ENCODE data around the gene DSPP.
A peak's percentile ranks its signal among the peaks of the same experiment; 100 is the strongest.
"Not testable (repeated sequence)": the region's sequence is repeated elsewhere in the genome, so short reads cannot be mapped to it uniquely, and the experiment has no call there.

Gene DSPP

GRCh38 chr4:87608229-87608628 is at the start of gene DSPP:
Gene DSPP (plus strand): TSS chr4:87608529. CDS start chr4:87610909, 2,380 bp downstream.
- no peak for DNase-seq

- peak; percentile 69 for DNase-seq
Measured at GRCh38 chr4:87559090-87559837, 49.1 kb upstream of the DSPP start.

DNA sequence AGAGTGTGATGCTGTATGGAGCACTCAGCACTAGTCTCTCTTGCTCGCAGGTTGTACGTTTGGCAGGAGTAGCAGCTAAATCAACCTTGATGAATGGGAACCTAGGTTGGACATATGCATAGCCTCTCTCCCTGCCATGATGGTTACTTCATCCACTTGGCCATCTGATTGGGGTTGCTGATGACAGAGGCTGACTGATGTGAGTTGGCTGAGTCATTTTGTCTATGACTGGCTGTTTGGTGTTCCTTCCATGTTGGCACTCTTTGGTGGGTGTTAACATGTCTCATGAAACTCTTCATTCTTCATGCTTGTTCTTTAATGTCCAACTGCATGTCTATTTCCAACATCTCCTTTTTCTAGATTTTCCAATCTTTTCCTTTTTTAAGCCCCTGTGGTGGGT is 47.5 kb upstream of the DSPP start:
- DNase-seq, result no peak

DNA sequence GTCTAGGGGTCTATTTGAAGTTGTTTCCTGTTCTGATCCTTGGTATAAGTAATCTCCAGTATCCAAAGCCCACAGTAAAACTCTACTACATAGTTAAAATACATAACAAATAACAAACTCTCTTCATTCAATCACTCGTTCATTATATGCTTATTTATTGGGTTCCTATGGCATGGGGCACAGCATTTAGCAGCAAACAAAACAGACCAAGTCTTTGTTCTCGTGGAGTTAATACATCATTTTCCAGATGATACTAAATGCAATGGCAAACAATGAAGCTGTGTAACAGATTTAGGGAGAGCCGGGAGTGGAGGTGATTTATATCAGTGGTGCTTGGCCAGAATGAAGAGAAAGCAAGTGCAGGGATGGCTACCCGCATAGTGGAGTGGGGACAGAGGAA is 42.6 kb upstream of the DSPP start:
- no peak for DNase-seq

DNA sequence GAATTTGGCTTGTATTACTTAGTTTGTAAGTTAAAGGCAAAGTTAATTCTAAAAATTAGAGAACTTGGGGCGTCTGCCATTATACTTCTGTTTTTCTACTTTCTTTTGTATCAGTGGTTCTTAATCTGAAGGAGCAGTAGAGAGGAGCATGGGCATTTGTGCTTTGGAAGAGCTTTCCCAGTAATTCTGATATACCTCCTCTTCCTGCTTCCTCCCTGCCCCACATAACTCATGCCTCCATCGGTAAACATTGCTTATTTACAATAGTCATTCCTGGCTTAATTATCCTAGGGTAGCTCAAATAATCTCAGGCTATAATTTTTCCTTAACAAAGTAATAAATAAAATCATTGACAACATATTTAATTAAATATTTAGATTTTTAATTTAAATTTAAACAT is 42.1 kb upstream of the DSPP start:
- DNase-seq, result no peak

DNA sequence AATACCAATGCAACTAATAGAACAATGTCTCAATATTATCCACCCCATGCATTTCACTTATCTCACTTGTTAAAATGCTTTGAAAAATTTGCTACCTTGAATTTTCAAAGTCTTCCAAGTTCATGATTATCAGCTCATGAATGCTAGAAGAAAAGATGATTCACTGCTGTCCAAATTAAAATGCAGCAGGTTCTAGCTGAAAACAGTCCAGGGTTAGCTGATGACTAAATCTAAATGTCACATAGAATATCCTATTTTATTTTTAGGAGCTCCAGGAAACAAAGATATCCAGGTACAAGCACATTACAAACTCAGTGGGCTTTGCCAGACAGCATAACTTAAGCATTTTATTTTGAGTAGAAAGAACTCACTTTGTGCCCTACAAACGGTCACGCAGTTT is 41.1 kb upstream of the DSPP start:
- no peak for DNase-seq

- DNase-seq, result no peak
Measured at GRCh38 chr4:87570290-87570805, 38.0 kb upstream of the DSPP start.

DNA sequence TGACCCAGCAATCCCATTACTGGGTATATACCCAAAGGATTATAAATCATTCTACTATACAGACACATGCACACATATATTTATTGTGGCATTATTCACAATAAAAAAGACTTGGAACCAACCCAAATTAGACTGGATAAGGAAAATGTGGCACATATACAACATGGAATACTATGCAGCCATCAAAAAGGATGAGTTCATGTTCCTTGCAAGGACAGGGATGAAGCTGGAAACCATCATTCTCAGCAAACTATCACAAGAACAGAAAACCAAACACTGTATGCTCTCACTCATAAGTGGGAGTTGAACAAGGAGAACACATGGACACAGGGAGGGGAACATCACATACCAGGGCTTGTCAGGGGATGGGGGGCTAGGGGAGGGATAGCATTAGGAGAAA is 34.0 kb upstream of the DSPP start:
- not testable (repeated sequence) for DNase-seq

GRCh38 chr4:87574996-87575395 is 33.3 kb upstream of the DSPP start:
- DNase-seq, result no peak

- DNase-seq, result no peak
Measured at GRCh38 chr4:87575408-87575807, 32.9 kb upstream of the DSPP start.

GRCh38 chr4:87575983-87576382 is 32.3 kb upstream of the DSPP start:
- DNase-seq, result no peak

GRCh38 chr4:87579478-87579877 is 28.9 kb upstream of the DSPP start:
- no peak for DNase-seq

GRCh38 chr4:87580057-87580456 is 28.3 kb upstream of the DSPP start:
- no peak for DNase-seq

DNA sequence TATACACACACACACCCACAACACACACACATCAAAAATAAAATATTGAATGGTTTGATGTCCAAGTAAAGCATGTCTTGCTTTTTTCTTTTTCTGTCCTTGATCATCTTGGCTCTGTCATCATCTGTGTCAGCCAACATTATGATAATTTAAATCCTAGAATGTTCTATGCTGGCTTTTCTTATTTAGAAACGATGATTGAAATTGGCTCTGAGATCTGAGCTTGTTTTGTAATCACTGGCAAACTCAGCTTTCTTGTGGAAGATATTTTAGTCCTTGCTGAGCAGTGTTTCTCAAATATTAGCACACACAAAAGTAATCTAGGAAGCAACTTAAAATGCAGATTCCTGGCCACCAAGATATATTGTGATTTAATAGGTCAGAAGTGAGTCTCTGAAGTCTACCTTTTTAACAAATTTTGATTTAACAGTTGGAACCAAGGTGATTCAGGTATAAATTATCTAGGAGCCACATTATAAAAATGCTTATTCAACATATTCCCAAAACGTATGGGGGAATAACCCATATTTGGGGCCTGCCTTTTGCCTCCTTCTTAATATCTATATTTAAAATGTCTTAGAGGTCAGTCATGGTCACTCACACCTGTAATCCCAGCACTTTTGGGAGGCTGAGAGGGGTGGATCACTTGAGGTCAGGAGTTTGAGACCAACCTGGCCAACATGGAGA is 24.0 kb upstream of the DSPP start:
- no peak for DNase-seq

GRCh38 chr4:87589531-87589930 is 18.8 kb upstream of the DSPP start:
- no peak for DNase-seq

- no peak for DNase-seq
Measured at GRCh38 chr4:87592124-87592523, 16.2 kb upstream of the DSPP start.

DNA sequence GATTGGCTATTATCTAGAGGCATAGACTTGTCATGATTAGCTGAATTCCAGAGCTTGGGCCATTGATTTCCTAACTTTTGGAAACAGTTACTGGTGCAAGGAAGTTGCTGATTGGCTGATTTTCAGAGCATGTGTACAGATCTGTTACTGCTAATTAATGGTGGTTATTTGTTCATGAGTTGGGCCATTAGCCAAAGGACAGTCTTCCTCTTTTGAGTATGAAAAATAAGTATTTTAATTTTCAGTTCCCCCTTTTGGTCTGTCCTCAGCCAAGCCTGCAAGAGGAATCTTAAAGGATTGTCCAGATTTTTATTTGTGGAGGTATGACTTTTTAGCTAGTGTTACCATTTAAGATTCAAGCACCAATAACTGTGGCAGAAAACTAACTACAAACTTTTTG is 7.0 kb upstream of the DSPP start:
- no peak for DNase-seq

GRCh38 chr4:87614292-87614890 is 6.1 kb downstream of the DSPP start:
- DNase-seq, result no peak

DNA sequence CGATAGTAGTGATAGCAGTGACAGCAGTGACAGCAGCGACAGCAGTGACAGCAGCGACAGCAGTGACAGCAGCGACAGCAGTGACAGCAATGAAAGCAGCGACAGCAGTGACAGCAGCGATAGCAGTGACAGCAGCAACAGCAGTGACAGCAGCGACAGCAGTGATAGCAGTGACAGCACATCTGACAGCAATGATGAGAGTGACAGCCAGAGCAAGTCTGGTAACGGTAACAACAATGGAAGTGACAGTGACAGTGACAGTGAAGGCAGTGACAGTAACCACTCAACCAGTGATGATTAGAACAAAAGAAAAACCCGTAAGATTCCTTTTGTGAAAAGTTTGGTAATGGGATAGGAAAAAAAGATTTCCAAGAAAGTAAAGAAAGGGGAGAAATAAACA is 7.9 kb downstream of the DSPP start:
- no peak for DNase-seq

- DNase-seq, result no peak
Measured at GRCh38 chr4:87620086-87620485, 11.8 kb downstream of the DSPP start.

GRCh38 chr4:87620491-87620890 is 12.2 kb downstream of the DSPP start:
- no peak for DNase-seq

DNA sequence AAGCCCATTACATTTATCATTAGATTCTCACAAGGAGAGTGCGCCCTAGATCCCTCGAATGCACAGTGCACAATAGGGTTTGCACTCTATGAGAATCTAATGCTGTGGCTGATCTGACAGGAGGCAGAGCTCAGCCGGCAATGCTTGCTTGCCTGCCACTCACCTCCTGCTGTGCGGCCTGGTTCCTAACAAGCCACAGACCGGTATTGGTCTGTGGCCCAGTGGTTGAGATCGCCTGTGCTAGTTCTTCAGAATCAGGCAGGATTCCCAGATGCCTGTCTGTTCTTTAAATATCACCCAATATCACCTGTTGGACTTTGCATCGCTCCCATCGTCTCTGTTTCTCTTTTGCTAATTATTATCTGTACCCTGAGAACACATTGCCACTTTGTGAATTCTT is 14.0 kb downstream of the DSPP start:
- DNase-seq, result no peak

DNA sequence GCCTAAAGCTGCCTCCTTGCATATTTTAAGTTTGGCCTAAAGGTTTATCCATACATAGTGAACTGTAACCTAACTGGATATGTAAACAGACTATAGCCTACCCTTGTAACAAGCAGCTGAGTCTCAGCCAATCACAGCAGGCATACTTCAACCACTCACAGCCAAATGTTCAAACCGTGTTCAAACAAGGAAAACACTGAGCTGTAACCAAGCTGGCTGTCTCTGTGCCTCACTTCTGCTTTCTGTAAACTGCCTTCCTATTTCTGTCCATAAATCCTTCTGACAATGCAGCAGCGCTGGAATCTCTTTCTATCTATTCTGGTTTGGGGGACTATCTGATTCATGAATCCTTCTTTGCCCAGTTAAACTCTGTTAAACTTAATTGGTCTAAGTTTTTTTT is 16.4 kb downstream of the DSPP start:
- no peak for DNase-seq

- no peak for DNase-seq
Measured at GRCh38 chr4:87631668-87632067, 23.3 kb downstream of the DSPP start.
